ENCODE data around the gene GAB1. TPM values are rescaled to one million over a fixed set of nuclear protein-coding genes. Genes with fewer than 3 reads are reported as not detected.

The GAB1 gene
- 14.7 and 17.8 TPM in 2 replicates for total RNA-seq (2016; rRNA removed; fragmentation: Illumina TruSeq; extraction: Trizol)
- 9.7 and 12.8 TPM in 2 replicates for total RNA-seq (2016; cell fraction: cytosol; rRNA removed; fragmentation: Illumina TruSeq; extraction: Trizol; ENCODE audit: low read depth)
- total RNA-seq (2016; cell fraction: insoluble cytoplasmic fraction; rRNA removed; fragmentation: Illumina TruSeq; extraction: Trizol), result 15.0 and 17.5 TPM in 2 replicates
- 9.3 and 9.5 TPM in 2 replicates for total RNA-seq (2016; cell fraction: membrane; rRNA removed; fragmentation: Illumina TruSeq; extraction: Trizol)
- 24.7 and 28.9 TPM in 2 replicates for total RNA-seq (2016; cell fraction: nucleus; rRNA removed; fragmentation: Illumina TruSeq; extraction: Trizol)
- polyA plus RNA-seq (2011; rRNA removed), result 6.8 and 8.7 TPM in 2 replicates
- polyA plus RNA-seq (2011; cell fraction: cytosol; rRNA removed), result 2.3 and 3.7 TPM in 2 replicates
- polyA plus RNA-seq (2011; cell fraction: nucleus; rRNA removed), result 6.2 and 8.6 TPM in 2 replicates
- 7.5 and 8.7 TPM in 2 replicates for polyA plus RNA-seq (2012)
- 0.36 and 0.77 TPM in 2 replicates for polyA plus RNA-seq (2016; cell fraction: cytosol; fragmentation: Illumina TruSeq; extraction: Trizol; ENCODE audit: low read depth)
- 13.9 and 14.1 TPM in 2 replicates for polyA plus RNA-seq (2016; cell fraction: insoluble cytoplasmic fraction; fragmentation: Illumina TruSeq; extraction: Trizol; ENCODE audit: low read depth)
- 1.1 and 1.3 TPM in 2 replicates for polyA plus RNA-seq (2016; cell fraction: membrane; fragmentation: Illumina TruSeq; extraction: Trizol; ENCODE audit: low read depth)
- polyA plus RNA-seq (2016; cell fraction: nucleus; fragmentation: Illumina TruSeq; extraction: Trizol; ENCODE audit: insufficient read depth, low read depth), result 17.0 and 17.5 TPM in 2 replicates
- 4.9 and 14.7 TPM in 2 replicates for polyA minus RNA-seq (2011; rRNA and poly(A)+ RNA removed; ENCODE audit: low replicate concordance)
- 6.5 and 6.9 TPM in 2 replicates for polyA minus RNA-seq (2011; cell fraction: cytosol; rRNA and poly(A)+ RNA removed)
- 40.7 and 43.9 TPM in 2 replicates for polyA minus RNA-seq (2011; cell fraction: nucleus; rRNA and poly(A)+ RNA removed)
- percentile 84 among the genes with signal in this experiment for Bru-seq, nascent RNA
- percentile 71 among the genes with signal in this experiment for BruChase-seq, experiment 1, labeled RNA remaining after a 6-hour chase
- percentile 81 among the genes with signal in this experiment for BruChase-seq, experiment 2, labeled RNA remaining after a 2-hour chase
- long read RNA-seq, experiment 1, full-length matches to known transcripts, result 1 of 2 reads
- long read RNA-seq, experiment 1, partial matches to known transcripts, result 1 of 2 reads
- long read RNA-seq, experiment 1, other reads (novel, unspliced or antisense), result 0 of 2 reads
- long read RNA-seq, experiment 2, partial matches to known transcripts, result 0 of 7 reads
- long read RNA-seq, experiment 2, other reads (novel, unspliced or antisense), result 7 of 7 reads

DNA sequence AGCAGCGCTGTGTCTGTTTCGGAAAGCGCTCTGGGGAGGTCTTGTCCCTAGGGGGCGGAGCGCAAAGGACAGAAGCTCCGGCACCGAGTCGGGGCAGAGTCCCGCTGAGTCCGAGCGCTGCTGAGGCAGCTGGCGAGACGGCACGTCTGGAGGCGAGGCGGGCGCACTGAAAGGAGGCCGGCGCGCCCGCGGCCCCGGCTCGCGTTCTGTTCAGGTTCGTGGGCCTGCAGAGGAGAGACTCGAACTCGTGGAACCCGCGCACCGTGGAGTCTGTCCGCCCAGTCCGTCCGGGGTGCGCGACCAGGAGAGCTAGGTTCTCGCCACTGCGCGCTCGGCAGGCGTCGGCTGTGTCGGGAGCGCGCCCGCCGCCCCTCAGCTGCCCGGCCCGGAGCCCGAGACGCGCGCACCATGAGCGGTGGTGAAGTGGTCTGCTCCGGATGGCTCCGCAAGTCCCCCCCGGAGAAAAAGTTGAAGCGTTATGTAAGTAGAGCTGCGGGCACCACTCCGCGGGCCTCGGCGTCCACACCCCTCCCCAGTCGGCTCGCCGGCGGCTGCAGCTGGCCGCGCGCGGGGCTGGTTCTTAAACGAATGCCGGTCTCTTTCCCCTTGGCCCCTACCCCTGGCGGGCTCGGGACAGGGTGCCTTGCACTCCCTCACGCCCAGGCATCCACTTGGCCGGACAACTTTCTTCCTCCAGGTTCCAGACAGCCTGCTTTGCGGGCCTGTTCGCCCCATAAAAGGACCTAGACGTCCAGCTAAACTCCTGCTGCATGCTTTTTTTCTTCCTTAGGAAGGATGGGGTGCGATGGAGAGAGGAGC is at the start of gene GAB1:
Gene GAB1, plus strand, starts transcription at position 96 of the 819 bp plus-strand sequence. Its CDS starts 313 bp downstream, at position 409.
- Histone ChIP-seq H3K4me3 (replicated peaks in 1 of 3; ENCODE audit: insufficient read depth in 1 of 3, low read depth in 2 of 3, low read length in 3 of 3) (peak within 1 kb of the TSS; percentile 86 to 99 (median 89)), H3K9ac (ENCODE audit: insufficient read depth, low read depth, low read length) (peak within 1 kb of the TSS; percentile 77), H4K20me1 (ENCODE audit: insufficient read depth, low read length) (peaks cover 9% of the 10 kb centered on the region), H3K4me2 (ENCODE audit: low read depth, low read length) (peak within 1 kb of the TSS; percentile 90), H3K27ac (ENCODE audit: extremely low read length, insufficient read depth, low read length) (peak within 1 kb of the TSS; percentile 88), H3K36me3 (replicated peaks in 1 of 2; ENCODE audit: control insufficient read depth in 1 of 2, insufficient read depth in 2 of 2, low read length in 2 of 2) (peaks cover 0 to 1% of the 10 kb centered on the region in 2 experiments; a peak in 1 of 5 replicates), H3K27me3 (ENCODE audit: control insufficient read depth in 1 of 2, insufficient read depth in 2 of 2, low read length in 2 of 2) (no peaks in the 10 kb centered on the region), H3K79me2 (ENCODE audit: insufficient read depth, low read length) (peaks cover 43% of the 10 kb centered on the region), H3K4me1 (ENCODE audit: insufficient read depth, low read length) (peaks cover 24% of the 10 kb centered on the region), H3K9me3 (ENCODE audit: low read length) (no peaks in the 10 kb centered on the region), H2AFZ (ENCODE audit: low read length) (peak within 1 kb of the TSS; percentile 76)
- BruUV-seq (replicated peaks), result TSS peak; percentile 85
- in situ Hi-C loops (cut with HindIII; ENCODE audit: extremely low pct_ligation_motif_present, low pct_unique_long_range_greater_than_20kb), result no loop called here
- ATAC-seq (peak; percentile 80), DNase-seq (ENCODE audit: low spot score) (peak; percentile 71), FAIRE-seq (no peak)
- ChIA-PET CTCF (ENCODE audit: low intra/inter-chr PET ratio, low total read pairs) (interaction anchor here (1.4 kb wide), 1 partner anchor 62 kb away, joined by 5 read pairs; no protein-coding TSS in a partner anchor), POLR2A (interaction anchor here (0.7 to 2.5 kb wide), 12 partner anchors 9 to 178 kb away, joined by 3 to 14 read pairs (median 4); partner anchors contain the start of genes SMARCA5 and USP38)
- intact Hi-C loops (cut with micrococcal nuclease; ENCODE audit: unreplicated experiment), result loop anchor here (1.0 to 10.0 kb wide), 7 partner anchors 40 to 178 kb away; partner anchors contain the start of genes SMARCA5 and USP38
- under 1% methylated on average over 31 of the region's 81 CpGs for WGBS (ENCODE audit: low lambda C conversion rate)
- TF ChIP-seq KDM6A (CRISPR knock-in tag; IDR thresholded peaks at IDR 0.05; ENCODE audit: low read depth) (no peak), ELF3 (CRISPR knock-in tag; IDR thresholded peaks at IDR 0.05) (no peak), HNRNPLL (IDR thresholded peaks at IDR 0.05; ENCODE audit: low read depth, low read length, poor library complexity, severe bottlenecking) (peak; percentile 53), BRF2 (CRISPR knock-in tag; IDR thresholded peaks at IDR 0.05) (0 out of 2 replicates have a peak, but pooled peaks have one; percentile 7), ZSCAN25 (CRISPR knock-in tag; IDR thresholded peaks at IDR 0.05) (peak; percentile 52; the same call in 1 of the 2 replicates), TEAD3 (CRISPR knock-in tag; optimal IDR thresholded peaks at IDR 0.05; ENCODE audit: borderline replicate concordance) (no peak), EED (CRISPR knock-in tag; IDR thresholded peaks at IDR 0.05) (peak; percentile 53; the same call in 1 of the 2 replicates), WIZ (CRISPR knock-in tag; IDR thresholded peaks at IDR 0.05) (no peak), ZMYM3 (CRISPR knock-in tag; IDR thresholded peaks at IDR 0.05) (peak; percentile 40; the same call in 1 of the 2 replicates), CCAR2 (optimal IDR thresholded peaks at IDR 0.05; ENCODE audit: low read depth, low read length) (no peak), ARNTL (CRISPR knock-in tag; IDR thresholded peaks at IDR 0.05) (peak; percentile 13; the same call in 1 of the 2 replicates), ZEB1 (IDR thresholded peaks at IDR 0.05; ENCODE audit: insufficient replicate concordance, low read depth) (no peak)
- TF ChIP-seq, protein P1, sequence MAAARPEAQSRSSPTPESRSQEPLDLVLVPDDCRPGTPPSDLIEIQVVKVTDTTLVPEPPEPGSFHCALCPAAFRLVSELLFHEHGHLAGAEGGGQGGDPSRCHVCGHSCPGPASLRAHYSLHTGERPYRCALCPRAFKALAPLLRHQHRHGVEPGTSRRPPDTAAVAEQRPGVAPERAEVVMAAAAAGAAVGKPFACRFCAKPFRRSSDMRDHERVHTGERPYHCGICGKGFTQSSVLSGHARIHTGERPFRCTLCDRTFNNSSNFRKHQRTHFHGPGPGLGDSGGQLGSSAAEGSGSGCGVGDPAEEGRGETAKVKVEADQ (CRISPR knock-in tag; IDR thresholded peaks at IDR 0.05; ENCODE audit: borderline replicate concordance), result no peak
- TF ChIP-seq, protein P2, sequence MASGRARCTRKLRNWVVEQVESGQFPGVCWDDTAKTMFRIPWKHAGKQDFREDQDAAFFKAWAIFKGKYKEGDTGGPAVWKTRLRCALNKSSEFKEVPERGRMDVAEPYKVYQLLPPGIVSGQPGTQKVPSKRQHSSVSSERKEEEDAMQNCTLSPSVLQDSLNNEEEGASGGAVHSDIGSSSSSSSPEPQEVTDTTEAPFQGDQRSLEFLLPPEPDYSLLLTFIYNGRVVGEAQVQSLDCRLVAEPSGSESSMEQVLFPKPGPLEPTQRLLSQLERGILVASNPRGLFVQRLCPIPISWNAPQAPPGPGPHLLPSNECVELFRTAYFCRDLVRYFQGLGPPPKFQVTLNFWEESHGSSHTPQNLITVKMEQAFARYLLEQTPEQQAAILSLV (CRISPR knock-in tag; IDR thresholded peaks at IDR 0.05; ENCODE audit: borderline replicate concordance), result 0 out of 2 replicates have a peak, but pooled peaks have one; percentile 19
